HEK293 (cell line): ENCODE results near the gene DCLRE1C.

Source experiments
- BCL11A ChIP-seq: fragments of 450-650 bp; formaldehyde crosslinking; IDR thresholded peaks from 2 replicates; pipeline ENCODE4 v1.5.1; 2016; ENCODE audit warnings: low read depth, missing biosample characterization, missing genetic modification characterization
- SP3 ChIP-seq: fragments of 450-650 bp; formaldehyde crosslinking; IDR thresholded peaks from 2 replicates; pipeline ENCODE4 v1.5.1; 2016; ENCODE audit warnings: missing biosample characterization, missing genetic modification characterization
- TCF7L2 ChIP-seq: IDR thresholded peaks from 2 replicates; pipeline ENCODE4 v1.6.1; 2011; ENCODE audit warnings: low read depth, mild to moderate bottlenecking, inconsistent platforms, low read length, moderate library complexity, borderline replicate concordance
- ZFP69B ChIP-seq: fragments of 450-650 bp; formaldehyde crosslinking; IDR thresholded peaks from 2 replicates; pipeline ENCODE4 v1.5.1; 2016; ENCODE audit warnings: missing biosample characterization, missing genetic modification characterization
- ZNF292 ChIP-seq: fragments of 450-650 bp; formaldehyde crosslinking; IDR thresholded peaks from 2 replicates; pipeline ENCODE4 v1.5.1; 2016; ENCODE audit warnings: low read depth, missing biosample characterization, missing genetic modification characterization, borderline replicate concordance
- ZNF311 ChIP-seq: fragments of 450-650 bp; formaldehyde crosslinking; IDR thresholded peaks from 2 replicates; pipeline ENCODE4 v1.5.1; 2017; ENCODE audit warnings: missing biosample characterization, missing genetic modification characterization, borderline replicate concordance
- ZNF423 ChIP-seq: fragments of 450-650 bp; formaldehyde crosslinking; IDR thresholded peaks from 2 replicates; pipeline ENCODE4 v1.5.1; 2016; ENCODE audit warnings: missing biosample characterization, missing genetic modification characterization
- ZNF501 ChIP-seq: fragments of 450-650 bp; formaldehyde crosslinking; IDR thresholded peaks from 2 replicates; pipeline ENCODE4 v1.5.1; 2016; ENCODE audit warnings: missing biosample characterization, missing genetic modification characterization
- ZNF623 ChIP-seq: fragments of 450-650 bp; formaldehyde crosslinking; IDR thresholded peaks from 2 replicates; pipeline ENCODE4 v1.5.1; 2016; ENCODE audit warnings: missing biosample characterization, missing genetic modification characterization
- ZNF785 ChIP-seq: fragments of 450-650 bp; formaldehyde crosslinking; IDR thresholded peaks from 2 replicates; pipeline ENCODE4 v1.5.1; 2016; ENCODE audit warnings: missing biosample characterization, missing genetic modification characterization
- TF ChIP-seq, protein P1 (sequence below): fragments of 450-650 bp; formaldehyde crosslinking; IDR thresholded peaks from 2 replicates; pipeline ENCODE4 v1.5.1; 2016; ENCODE audit warnings: missing biosample characterization, missing genetic modification characterization
- TF ChIP-seq, protein P2 (sequence below): fragments of 450-650 bp; formaldehyde crosslinking; IDR thresholded peaks from 2 replicates; pipeline ENCODE4 v1.5.1; 2017; ENCODE audit warnings: missing biosample characterization, missing genetic modification characterization
- TF ChIP-seq, protein P3 (sequence below): fragments of 450-650 bp; IDR thresholded peaks from 2 replicates; pipeline ENCODE4 v1.5.1; 2018; ENCODE audit warnings: missing biosample characterization, missing genetic modification characterization

DNA sequence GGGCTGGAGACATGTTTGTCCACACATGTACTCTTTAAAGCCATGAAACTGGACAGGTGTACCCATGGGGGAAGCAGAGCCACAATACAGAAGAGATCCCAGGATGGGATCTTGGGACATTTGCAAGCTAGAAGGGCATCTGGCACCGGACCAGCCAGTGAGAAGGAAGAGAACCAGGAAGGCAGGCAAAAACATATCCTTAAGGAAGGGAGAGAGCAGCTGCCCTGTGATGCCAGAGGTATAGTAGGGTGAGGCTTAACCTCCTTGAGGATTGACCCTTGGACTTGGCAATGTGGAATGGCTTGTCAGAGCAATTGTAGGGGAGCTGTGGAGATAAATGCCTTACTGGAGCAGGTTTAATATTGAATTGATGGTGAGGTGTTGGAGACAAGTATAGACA lies 93.1 kb downstream of the DCLRE1C start:
- no peak for TF ChIP-seq ZNF311 (tag by site-specific recombination)
- TF ChIP-seq, protein P1, sequence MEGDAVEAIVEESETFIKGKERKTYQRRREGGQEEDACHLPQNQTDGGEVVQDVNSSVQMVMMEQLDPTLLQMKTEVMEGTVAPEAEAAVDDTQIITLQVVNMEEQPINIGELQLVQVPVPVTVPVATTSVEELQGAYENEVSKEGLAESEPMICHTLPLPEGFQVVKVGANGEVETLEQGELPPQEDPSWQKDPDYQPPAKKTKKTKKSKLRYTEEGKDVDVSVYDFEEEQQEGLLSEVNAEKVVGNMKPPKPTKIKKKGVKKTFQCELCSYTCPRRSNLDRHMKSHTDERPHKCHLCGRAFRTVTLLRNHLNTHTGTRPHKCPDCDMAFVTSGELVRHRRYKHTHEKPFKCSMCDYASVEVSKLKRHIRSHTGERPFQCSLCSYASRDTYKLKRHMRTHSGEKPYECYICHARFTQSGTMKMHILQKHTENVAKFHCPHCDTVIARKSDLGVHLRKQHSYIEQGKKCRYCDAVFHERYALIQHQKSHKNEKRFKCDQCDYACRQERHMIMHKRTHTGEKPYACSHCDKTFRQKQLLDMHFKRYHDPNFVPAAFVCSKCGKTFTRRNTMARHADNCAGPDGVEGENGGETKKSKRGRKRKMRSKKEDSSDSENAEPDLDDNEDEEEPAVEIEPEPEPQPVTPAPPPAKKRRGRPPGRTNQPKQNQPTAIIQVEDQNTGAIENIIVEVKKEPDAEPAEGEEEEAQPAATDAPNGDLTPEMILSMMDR (tag by site-specific recombination) = no peak
- no peak for TF ChIP-seq SP3
- TF ChIP-seq ZNF501 = no peak
- TF ChIP-seq, protein P2, sequence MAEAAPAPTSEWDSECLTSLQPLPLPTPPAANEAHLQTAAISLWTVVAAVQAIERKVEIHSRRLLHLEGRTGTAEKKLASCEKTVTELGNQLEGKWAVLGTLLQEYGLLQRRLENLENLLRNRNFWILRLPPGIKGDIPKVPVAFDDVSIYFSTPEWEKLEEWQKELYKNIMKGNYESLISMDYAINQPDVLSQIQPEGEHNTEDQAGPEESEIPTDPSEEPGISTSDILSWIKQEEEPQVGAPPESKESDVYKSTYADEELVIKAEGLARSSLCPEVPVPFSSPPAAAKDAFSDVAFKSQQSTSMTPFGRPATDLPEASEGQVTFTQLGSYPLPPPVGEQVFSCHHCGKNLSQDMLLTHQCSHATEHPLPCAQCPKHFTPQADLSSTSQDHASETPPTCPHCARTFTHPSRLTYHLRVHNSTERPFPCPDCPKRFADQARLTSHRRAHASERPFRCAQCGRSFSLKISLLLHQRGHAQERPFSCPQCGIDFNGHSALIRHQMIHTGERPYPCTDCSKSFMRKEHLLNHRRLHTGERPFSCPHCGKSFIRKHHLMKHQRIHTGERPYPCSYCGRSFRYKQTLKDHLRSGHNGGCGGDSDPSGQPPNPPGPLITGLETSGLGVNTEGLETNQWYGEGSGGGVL (tag by site-specific recombination) = no peak
- no peak for TF ChIP-seq ZNF785 (tag by site-specific recombination)
- TF ChIP-seq, protein P3, sequence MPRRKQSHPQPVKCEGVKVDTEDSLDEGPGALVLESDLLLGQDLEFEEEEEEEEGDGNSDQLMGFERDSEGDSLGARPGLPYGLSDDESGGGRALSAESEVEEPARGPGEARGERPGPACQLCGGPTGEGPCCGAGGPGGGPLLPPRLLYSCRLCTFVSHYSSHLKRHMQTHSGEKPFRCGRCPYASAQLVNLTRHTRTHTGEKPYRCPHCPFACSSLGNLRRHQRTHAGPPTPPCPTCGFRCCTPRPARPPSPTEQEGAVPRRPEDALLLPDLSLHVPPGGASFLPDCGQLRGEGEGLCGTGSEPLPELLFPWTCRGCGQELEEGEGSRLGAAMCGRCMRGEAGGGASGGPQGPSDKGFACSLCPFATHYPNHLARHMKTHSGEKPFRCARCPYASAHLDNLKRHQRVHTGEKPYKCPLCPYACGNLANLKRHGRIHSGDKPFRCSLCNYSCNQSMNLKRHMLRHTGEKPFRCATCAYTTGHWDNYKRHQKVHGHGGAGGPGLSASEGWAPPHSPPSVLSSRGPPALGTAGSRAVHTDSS (tag by site-specific recombination) = no peak
- TF ChIP-seq ZNF292 (tag by site-specific recombination) = no peak
- no peak for TF ChIP-seq ZNF623 (tag by site-specific recombination)
- TF ChIP-seq BCL11A (tag by site-specific recombination) = no peak
- no peak for TF ChIP-seq TCF7L2
- no peak for TF ChIP-seq ZFP69B (tag by site-specific recombination)
- no peak for TF ChIP-seq ZNF423 (tag by site-specific recombination)
